NCI-H510A treated with DMSO at 0.1 percent for 48 hours (cell line): Measurements from ENCODE around the gene SLC25A14.
A peak's percentile ranks its signal among the peaks of the same experiment; 100 is the strongest.
"Not testable (repeated sequence)": the region's sequence is repeated elsewhere in the genome, so short reads cannot be mapped to it uniquely, and the experiment has no call there.

Experiments used
- DNase-seq: peaks from one replicate; lab custom pipeline; 2025; lab: John Stamatoyannopoulos, UW

The SLC25A14 gene, protein sequence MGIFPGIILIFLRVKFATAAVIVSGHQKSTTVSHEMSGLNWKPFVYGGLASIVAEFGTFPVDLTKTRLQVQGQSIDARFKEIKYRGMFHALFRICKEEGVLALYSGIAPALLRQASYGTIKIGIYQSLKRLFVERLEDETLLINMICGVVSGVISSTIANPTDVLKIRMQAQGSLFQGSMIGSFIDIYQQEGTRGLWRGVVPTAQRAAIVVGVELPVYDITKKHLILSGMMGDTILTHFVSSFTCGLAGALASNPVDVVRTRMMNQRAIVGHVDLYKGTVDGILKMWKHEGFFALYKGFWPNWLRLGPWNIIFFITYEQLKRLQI

GRCh38 chrX:130339408-130340222 is at the start of gene SLC25A14:
Gene SLC25A14, plus strand, starts transcription at chrX:130339919. Its CDS starts 360 bp downstream, at chrX:130340279.
- DNase-seq: peak; percentile 54

DNA sequence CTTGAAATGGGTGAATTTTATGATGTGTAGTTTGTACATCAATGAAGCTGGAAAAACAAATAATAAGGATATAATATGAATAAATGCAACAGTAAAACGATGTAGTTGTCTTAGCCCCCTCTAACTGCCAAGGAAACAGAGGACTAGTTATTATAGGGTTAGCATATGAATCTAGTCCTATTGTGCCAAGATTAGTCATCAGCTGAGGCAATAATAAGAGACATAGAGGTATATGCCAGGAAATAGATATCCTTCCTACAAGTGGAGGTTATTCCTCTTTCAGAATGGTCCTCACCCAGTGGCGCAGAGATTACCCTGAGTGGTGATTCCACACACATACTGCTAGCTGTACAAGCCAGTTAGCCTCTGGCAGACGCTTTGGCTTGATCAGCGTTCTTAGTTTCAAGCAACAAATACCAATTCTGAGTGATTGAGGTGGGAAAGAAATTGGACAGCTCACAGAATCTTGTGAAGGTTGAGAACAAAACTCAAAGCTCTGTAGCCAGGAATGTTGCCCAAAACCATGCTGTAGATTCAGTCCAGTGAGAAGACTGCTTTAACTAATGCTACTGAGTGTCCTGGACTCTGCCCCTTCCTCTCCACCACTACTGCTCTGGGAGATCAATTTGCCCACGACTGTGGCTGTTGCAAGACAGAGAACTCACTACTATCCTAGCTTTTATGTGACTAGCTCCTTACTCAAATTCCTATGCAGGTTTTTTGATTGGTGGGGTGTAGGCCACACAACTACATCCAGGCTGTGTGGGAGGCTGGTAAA is 44.0 kb upstream of the SLC25A14 start:
- DNase-seq: no peak

DNA sequence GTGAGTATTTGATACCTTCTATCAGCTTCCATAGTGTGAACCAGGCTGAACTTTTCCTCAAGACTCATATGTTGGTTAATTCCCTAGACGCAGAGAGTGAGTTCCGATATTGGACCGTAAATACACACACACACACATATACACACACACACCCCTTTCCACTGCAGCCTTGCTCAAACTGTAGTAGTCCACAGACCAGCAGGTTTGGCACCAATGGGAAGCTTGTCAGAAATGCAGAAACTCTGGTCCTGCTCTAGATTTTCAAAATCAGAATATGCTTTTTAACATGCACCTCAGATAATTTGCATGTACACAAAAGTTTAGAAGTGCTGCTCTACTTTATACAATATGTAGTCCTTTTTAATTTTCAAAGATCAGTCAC is 43.4 kb upstream of the SLC25A14 start:
- no peak for DNase-seq

DNA sequence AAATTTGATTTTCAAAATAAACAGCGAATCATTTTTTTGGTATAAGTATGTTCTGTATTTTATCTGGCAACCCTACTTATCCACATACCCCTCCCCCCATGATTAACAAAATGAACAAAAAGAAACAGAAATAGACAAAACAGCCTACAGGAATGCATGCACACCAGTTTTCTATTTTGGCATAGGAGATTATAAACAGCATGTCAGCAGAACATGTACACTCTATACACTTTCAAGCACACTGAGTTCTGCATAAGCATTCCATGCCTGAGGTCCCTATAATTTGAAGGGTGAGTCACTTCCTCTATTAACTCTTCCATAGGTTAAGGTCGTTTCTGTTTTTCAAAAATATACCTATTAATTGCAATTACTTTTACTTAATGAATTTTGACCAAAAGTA is 43.0 kb upstream of the SLC25A14 start:
- no peak for DNase-seq

GRCh38 chrX:130299279-130300009 is 40.3 kb upstream of the SLC25A14 start:
- peak; percentile 48 for DNase-seq

- DNase-seq: no peak
Observed at GRCh38 chrX:130300010-130300282, 39.8 kb upstream of the SLC25A14 start.

- no peak for DNase-seq
Observed at GRCh38 chrX:130301405-130301804, 38.3 kb upstream of the SLC25A14 start.

DNA sequence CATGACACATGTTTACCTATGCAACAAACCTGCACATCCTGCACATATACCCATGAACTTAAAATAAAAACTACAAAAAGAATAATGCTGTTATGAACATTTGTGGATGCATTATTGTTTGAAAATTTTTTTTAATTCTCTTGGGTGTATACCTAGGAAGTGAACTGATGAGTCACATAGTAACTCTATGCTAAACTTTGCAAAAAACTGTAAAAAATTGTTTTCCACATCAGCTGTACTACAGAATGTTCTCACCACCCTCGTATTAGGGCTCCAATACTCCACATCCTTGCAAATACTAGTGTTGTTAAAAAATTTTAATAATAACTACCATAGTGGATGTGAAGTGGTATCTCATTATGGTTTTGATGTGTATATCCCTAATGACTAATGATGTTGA is 37.7 kb upstream of the SLC25A14 start:
- no peak for DNase-seq

DNA sequence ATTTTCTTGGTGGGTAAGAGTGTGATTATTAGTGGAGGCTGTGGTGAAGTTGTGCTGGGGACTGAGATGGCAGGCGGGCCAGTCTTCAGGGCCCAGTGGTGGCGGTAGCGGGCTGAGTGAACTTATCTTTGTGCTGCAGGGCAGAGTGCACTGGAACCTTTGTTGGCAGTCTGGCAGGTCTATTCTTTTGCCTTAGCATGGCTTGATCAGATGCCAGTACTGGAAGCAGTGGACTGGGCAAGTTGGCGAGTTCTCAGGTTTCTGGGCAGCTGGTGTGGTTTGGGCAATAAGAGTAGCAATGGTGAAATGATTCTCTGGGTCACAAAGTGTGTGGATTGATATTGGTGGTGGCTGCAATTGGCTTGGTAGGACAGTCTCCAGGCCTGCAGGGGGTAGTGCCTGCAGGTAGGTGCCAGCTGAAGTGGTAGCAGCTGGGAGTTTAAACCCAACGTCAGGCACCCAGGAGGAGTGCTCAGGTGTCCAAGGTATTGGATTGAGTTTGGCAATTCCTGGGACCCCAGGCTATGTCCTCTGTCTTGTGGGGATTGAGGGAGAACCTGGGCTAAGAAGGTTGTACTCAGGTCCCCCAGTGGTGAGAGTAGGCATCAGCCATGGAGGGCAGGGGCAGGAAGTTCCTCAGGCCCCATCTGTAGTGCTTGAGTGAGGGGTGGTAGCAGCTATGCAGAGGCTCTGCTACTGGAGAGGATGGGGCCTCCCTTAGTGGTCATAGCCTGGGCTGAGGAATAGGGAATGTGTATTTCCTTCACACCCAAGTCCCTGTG is 34.9 kb upstream of the SLC25A14 start:
- no peak for DNase-seq

GRCh38 chrX:130319886-130320285 is 19.8 kb upstream of the SLC25A14 start:
- DNase-seq: not testable (repeated sequence)

DNA sequence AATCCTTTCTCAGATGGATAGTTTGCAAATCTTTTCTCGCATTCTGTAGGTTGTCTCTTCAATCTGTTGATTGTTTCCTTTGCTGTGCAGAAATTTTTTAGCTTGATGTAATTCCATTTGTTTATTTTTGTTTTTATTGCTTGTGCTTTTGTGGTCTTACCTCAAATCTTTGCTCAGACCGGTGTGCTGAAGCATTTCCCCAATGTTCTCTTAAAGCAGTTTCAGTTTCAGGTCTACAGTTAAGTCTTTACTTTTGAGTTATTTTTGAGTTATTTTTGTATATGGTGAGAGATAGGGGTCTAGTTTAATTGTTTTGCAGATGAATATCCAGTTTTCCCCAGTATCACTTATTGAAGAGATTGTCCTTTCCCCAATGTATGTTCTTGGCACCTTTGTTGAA is 18.2 kb upstream of the SLC25A14 start:
- no peak for DNase-seq

DNA sequence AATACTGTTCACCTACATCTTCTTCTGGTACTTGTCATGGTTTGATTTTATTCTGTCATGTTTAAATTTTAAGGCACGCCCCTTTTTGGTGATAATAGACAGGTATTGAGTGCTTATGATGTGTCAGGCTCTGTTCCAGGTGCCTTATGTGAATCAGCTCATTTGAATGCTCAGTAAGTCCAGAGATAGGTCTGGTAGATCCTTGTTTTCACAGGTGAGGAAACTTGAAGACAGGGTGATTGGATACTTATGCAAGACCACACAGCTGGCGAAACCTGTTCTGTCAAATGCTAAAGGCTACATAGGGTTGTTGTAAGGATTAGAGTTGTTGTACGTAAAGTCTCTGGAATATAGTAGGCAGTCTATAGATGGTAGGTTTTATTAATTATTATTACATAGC is 9.6 kb upstream of the SLC25A14 start:
- peak; percentile 3 for DNase-seq

GRCh38 chrX:130330706-130331105 is 9.0 kb upstream of the SLC25A14 start:
- DNase-seq: peak; percentile 54

DNA sequence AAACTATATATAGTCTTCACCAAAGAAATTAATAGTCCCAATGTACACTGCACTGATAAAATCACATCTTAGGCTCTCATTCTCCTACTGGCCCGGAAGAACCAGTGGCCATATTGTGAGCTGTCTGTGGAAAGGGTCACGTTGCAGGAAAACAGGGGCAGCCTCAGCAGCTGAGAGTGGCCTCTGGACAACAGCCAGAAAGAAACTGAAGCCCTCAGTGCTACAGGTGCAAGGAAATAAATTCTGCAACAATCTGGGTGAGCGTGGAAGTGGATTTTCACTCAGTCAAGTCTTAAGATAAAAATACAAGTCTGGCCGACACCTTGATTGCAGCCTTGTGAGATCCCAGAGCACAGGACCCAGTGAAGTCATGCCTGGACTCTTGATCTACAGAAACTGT is 3.2 kb upstream of the SLC25A14 start:
- DNase-seq: no peak

DNA sequence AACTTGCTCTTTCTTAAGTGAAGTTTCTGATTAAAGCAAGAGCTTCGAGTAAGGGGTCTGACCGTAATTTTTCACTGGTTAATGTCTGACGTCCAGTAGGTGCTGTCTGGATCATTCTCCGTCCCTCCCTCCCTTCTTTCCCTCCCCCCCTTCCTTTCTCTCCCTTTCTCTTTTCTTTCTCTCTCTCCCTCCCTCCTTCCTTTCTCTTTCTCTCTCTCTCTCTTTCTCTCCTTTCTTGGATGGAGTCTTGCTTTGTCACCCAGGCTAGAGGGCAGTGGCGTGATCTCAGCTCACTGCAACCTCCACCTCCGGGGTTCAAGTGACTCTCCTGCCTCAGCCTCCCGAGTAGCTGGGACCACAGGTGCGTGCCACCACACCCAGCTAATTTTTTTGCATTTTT is 850 bp upstream of the SLC25A14 start:
- DNase-seq: not testable (repeated sequence)

GRCh38 chrX:130340271-130340670 is 552 bp downstream of the SLC25A14 start:
- no peak for DNase-seq

GRCh38 chrX:130343411-130343810 is 3.7 kb downstream of the SLC25A14 start:
- no peak for DNase-seq

- no peak for DNase-seq
Observed at GRCh38 chrX:130347321-130347720, 7.6 kb downstream of the SLC25A14 start.

- no peak for DNase-seq
Observed at GRCh38 chrX:130351567-130351966, 11.8 kb downstream of the SLC25A14 start.

GRCh38 chrX:130352050-130352449 is 12.3 kb downstream of the SLC25A14 start:
- not testable (repeated sequence) for DNase-seq

DNA sequence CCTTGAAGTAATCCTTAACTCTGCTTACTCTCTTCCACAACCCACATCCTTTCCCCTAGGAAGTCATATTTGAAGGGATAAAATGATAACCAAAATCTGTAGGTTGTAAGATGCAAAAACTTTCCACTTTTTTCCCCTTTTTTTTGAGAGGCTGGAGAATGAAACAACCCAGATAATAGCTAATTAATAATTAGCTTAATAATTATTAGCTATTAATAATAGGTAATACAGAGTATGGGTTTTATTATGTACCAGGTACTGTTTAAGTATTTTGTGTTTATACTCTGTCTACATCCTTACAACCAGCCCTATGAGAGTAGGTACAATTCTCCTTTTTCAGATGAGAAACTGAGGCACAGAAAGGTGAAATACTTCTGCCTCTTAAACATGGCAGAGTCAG is 36.4 kb downstream of the SLC25A14 start:
- no peak for DNase-seq
